Panc1 (cell line): ENCODE data around the gene VWA7.

ENCODE experiments used
- TF ChIP-seq, protein P1 (sequence below): fragments of 450-650 bp; IDR thresholded peaks from 2 replicates; pipeline ENCODE4 v1.5.1; 2017; ENCODE audit warnings: mild to moderate bottlenecking
- TF ChIP-seq, protein P2 (sequence below), 2 experiments: IDR thresholded peaks; 2 replicates each; pipeline ENCODE4 v1.6.1; 2011 to 2012; ENCODE audit warnings: low read depth in 2 of 2, control low read depth in 1 of 2, low read length in 1 of 2, mild to moderate bottlenecking in 1 of 2, moderate library complexity in 1 of 2; ENCODE audit not compliant: insufficient read depth in 1 of 2

DNA sequence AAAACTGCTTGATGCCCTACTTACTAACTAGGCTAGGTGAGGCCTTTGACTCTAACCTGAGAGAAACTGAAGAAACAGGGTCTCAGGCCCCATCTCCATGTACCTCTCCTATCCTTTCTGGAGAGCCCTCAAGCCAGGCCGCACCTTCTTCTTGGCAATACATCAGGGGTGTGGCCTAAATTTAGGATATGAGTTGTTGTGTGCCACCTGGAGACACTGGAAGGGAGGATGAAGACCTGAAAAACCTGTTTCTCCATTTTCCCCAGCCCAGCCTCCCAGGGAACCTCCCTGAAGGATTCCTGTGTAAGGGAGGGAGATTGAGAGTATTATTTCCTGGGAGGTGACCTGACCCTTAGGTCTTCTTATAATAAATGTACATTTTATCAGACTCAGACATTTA lies 58.9 kb downstream of the VWA7 start:
- TF ChIP-seq, protein P1, sequence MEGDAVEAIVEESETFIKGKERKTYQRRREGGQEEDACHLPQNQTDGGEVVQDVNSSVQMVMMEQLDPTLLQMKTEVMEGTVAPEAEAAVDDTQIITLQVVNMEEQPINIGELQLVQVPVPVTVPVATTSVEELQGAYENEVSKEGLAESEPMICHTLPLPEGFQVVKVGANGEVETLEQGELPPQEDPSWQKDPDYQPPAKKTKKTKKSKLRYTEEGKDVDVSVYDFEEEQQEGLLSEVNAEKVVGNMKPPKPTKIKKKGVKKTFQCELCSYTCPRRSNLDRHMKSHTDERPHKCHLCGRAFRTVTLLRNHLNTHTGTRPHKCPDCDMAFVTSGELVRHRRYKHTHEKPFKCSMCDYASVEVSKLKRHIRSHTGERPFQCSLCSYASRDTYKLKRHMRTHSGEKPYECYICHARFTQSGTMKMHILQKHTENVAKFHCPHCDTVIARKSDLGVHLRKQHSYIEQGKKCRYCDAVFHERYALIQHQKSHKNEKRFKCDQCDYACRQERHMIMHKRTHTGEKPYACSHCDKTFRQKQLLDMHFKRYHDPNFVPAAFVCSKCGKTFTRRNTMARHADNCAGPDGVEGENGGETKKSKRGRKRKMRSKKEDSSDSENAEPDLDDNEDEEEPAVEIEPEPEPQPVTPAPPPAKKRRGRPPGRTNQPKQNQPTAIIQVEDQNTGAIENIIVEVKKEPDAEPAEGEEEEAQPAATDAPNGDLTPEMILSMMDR, result no peak
- TF ChIP-seq, protein P2, sequence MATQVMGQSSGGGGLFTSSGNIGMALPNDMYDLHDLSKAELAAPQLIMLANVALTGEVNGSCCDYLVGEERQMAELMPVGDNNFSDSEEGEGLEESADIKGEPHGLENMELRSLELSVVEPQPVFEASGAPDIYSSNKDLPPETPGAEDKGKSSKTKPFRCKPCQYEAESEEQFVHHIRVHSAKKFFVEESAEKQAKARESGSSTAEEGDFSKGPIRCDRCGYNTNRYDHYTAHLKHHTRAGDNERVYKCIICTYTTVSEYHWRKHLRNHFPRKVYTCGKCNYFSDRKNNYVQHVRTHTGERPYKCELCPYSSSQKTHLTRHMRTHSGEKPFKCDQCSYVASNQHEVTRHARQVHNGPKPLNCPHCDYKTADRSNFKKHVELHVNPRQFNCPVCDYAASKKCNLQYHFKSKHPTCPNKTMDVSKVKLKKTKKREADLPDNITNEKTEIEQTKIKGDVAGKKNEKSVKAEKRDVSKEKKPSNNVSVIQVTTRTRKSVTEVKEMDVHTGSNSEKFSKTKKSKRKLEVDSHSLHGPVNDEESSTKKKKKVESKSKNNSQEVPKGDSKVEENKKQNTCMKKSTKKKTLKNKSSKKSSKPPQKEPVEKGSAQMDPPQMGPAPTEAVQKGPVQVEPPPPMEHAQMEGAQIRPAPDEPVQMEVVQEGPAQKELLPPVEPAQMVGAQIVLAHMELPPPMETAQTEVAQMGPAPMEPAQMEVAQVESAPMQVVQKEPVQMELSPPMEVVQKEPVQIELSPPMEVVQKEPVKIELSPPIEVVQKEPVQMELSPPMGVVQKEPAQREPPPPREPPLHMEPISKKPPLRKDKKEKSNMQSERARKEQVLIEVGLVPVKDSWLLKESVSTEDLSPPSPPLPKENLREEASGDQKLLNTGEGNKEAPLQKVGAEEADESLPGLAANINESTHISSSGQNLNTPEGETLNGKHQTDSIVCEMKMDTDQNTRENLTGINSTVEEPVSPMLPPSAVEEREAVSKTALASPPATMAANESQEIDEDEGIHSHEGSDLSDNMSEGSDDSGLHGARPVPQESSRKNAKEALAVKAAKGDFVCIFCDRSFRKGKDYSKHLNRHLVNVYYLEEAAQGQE (IDR thresholded peaks at IDR 0.05; ENCODE audit: insufficient read depth in 1 of 2, low read depth in 2 of 2, low read length in 1 of 2), result no peak
